B cell (primary cell): Measurements from ENCODE around the gene NDST1. TPM values are rescaled to one million over a fixed set of nuclear protein-coding genes. Genes with fewer than 3 reads are reported as not detected.

Experiments used
- ATAC-seq: fragments of 200-7000 bp; cut with Tn5 transposase; one replicate; pipeline ENCODE4 v1.10.0; 2021; ENCODE audit warnings: low read depth, mild to moderate bottlenecking, moderate number of reproducible peaks, moderate library complexity
- CTCF ChIA-PET: fragments of 350-600 bp; sonication (Branson Sonifier 250); formaldehyde crosslinking; loops from one replicate; lab custom pipeline; 2021; ENCODE audit warnings: antibody characterized with exemption, inconsistent platforms; lab: Charles Lee
- POLR2A ChIA-PET: fragments of 350-600 bp; sonication (Branson Sonifier 250); formaldehyde crosslinking; loops from one replicate; lab custom pipeline; 2021; ENCODE audit warnings: antibody characterized with exemption; lab: Charles Lee
- DNase-seq: peaks from one replicate; pipeline ENCODE4 v3.0.0; 2013
- H2AFZ ChIP-seq: 2 replicates; pipeline ENCODE4 v1.6.1; 2012; ENCODE audit warnings: mild to moderate bottlenecking, low read depth, low read length; ENCODE audit not compliant: insufficient read depth, poor library complexity, severe bottlenecking
- H3K27ac ChIP-seq, 2 donors: 1 replicate in 1 of 2; 2 replicates in 1 of 2; pipeline ENCODE4 v1.5.1; 2012 to 2013; ENCODE audit warnings: low read length in 2 of 2, mild to moderate bottlenecking in 2 of 2, moderate library complexity in 1 of 2
- H3K27me3 ChIP-seq, 4 experiments: fragments of 200-600 bp in 1 of 4; sonication (generic) in 1 of 4; replicated peaks in 1 of 4; 1 replicate in 2 of 4; 2 replicates in 2 of 4; pipeline versions ENCODE4 v1.6.1 to v1.7.0; 2013 to 2016; ENCODE audit warnings: low read length in 3 of 4, mild to moderate bottlenecking in 2 of 4, mixed read lengths in 1 of 4, moderate library complexity in 1 of 4; ENCODE audit not compliant: insufficient read depth in 4 of 4, control insufficient read depth in 3 of 4; ENCODE audit errors: control extremely low read depth in 1 of 4
- H3K36me3 ChIP-seq, 2 experiments: replicated peaks in 1 of 2; 1 replicate in 1 of 2; 2 replicates in 1 of 2; pipeline versions ENCODE4 v1.6.1 to v1.7.1; 2013; ENCODE audit warnings: low read length in 1 of 2; ENCODE audit not compliant: insufficient read depth in 2 of 2, control insufficient read depth in 1 of 2; ENCODE audit errors: control extremely low read depth in 1 of 2, extremely low read depth in 1 of 2
- H3K4me1 ChIP-seq, 2 donors: fragments of 200-600 bp in 1 of 2; sonication (generic) in 1 of 2; 1 replicate in 1 of 2; 2 replicates in 1 of 2; pipeline versions ENCODE4 v1.5.1 to v1.6.1; 2013 to 2017; ENCODE audit warnings: low read length in 2 of 2; ENCODE audit not compliant: control insufficient read depth in 2 of 2, insufficient read depth in 2 of 2
- H3K4me2 ChIP-seq: replicated peaks from 2 replicates; pipeline ENCODE3; 2012; ENCODE audit warnings: mild to moderate bottlenecking, low read depth, low read length; ENCODE audit not compliant: poor library complexity, severe bottlenecking
- H3K4me3 ChIP-seq, 5 experiments: fragments of 200-600 bp in 1 of 5; sonication (generic) in 1 of 5; 1 replicate in 3 of 5; 2 replicates in 2 of 5; pipeline versions ENCODE4 v1.5.1 to v1.7.0; 2011 to 2016; ENCODE audit warnings: low read length in 4 of 5, mild to moderate bottlenecking in 4 of 5, low read depth in 2 of 5, control low read depth in 1 of 5, moderate library complexity in 1 of 5; ENCODE audit not compliant: insufficient read depth in 1 of 5; ENCODE audit errors: control extremely low read depth in 1 of 5, extremely low read depth in 1 of 5
- H3K79me2 ChIP-seq: fragments of 200-600 bp; sonication (generic); one replicate; pipeline ENCODE4 v1.6.0; 2016; ENCODE audit warnings: low read length; ENCODE audit not compliant: control insufficient read depth, insufficient read depth
- H3K9ac ChIP-seq: fragments of 200-600 bp; sonication (generic); 2 replicates; pipeline ENCODE4 v1.6.1; 2017; ENCODE audit warnings: mild to moderate bottlenecking, low read length, moderate library complexity
- H3K9me3 ChIP-seq, 3 donors: one replicate each; pipeline versions ENCODE4 v1.6.1 to v1.7.1; 2013; ENCODE audit warnings: low read length in 2 of 3; ENCODE audit not compliant: control insufficient read depth in 2 of 3, insufficient read depth in 1 of 3; ENCODE audit errors: control extremely low read depth in 1 of 3
- H4K20me1 ChIP-seq: 2 replicates; pipeline ENCODE4 v1.6.0; 2012; ENCODE audit warnings: mild to moderate bottlenecking, low read length; ENCODE audit not compliant: insufficient read depth, control insufficient read depth, poor library complexity, severe bottlenecking
- H3K27ac Mint-ChIP-seq: one replicate; pipeline ENCODE4 v1.8.0; 2021; ENCODE audit warnings: mixed read lengths
- H3K27me3 Mint-ChIP-seq: one replicate; pipeline ENCODE4 v1.8.0; 2021; ENCODE audit warnings: mixed read lengths
- H3K4me1 Mint-ChIP-seq: one replicate; pipeline ENCODE4 v1.8.0; 2021; ENCODE audit warnings: mixed read lengths
- H3K4me3 Mint-ChIP-seq: one replicate; pipeline ENCODE4 v1.8.0; 2021; ENCODE audit warnings: mixed read lengths
- H3K9me3 Mint-ChIP-seq: one replicate; pipeline ENCODE4 v1.8.0; 2022; ENCODE audit warnings: mixed read lengths; ENCODE audit not compliant: insufficient read depth
- CTCF ChIP-seq: fragments of 200-600 bp; IDR thresholded peaks from one replicate; pipeline ENCODE4 v1.8.0; 2022; ENCODE audit warnings: antibody characterized with exemption, mild to moderate bottlenecking
- EZH2 ChIP-seq: IDR thresholded peaks from 2 replicates; pipeline ENCODE4 v1.6.1; 2012; ENCODE audit warnings: borderline replicate concordance, low read depth, mild to moderate bottlenecking, moderate library complexity, low read length; ENCODE audit not compliant: insufficient read depth, poor library complexity, severe bottlenecking
- WGBS: methylation state at CpG from one replicate; pipeline ENCODE4 v1.1.5; 2013; ENCODE audit warnings: missing lambda C conversion rate; ENCODE audit not compliant: insufficient coverage; 5-methylcytosine and 5-hydroxymethylcytosine counted together
- intact Hi-C: fragments of 100-400 bp; cut with micrococcal nuclease; formaldehyde crosslinking; loops from one replicate; pipeline ENCODE4 v1.10.0; 2022
- polyA plus RNA-seq: library from polyadenylated mRNA; depleted of rRNA; stranded (reverse); fragments of >200 nt; gene quantifications from 2 replicates; pipeline ENCODE4 v1.2.3, GENCODE V29; 2012
- total RNA-seq, 2 donors: library from RNA; stranded (reverse); fragments of 120-200 nt in 1 of 2; gene quantifications; 1 replicate in 1 of 2; 2 replicates in 1 of 2; pipeline versions ENCODE4 v1.2.3 to v1.2.4, GENCODE V29; 2013 to 2022

The NDST1 gene
- total and polyA plus RNA-seq, 2 donors (not counting 1 experiment from before 2014, with no cell fraction given): 4.3 to 7.0 TPM

GRCh38 chr5:150508277-150508640 is 328 bp downstream of the NDST1 start:
- intact Hi-C loops: no loop called here
- Histone ChIP-seq H3K27me3 (no peaks in the 10 kb centered on the region), H3K36me3 (no peaks in the 10 kb centered on the region), H2AFZ (no peak overlapping the region), H3K4me1 (no peaks in the 10 kb centered on the region), H3K4me2 (no peak overlapping the region), H3K4me3 (no peak overlapping the region), H3K9me3 (no peaks in the 10 kb centered on the region), H3K9ac (no peak overlapping the region), H3K27ac (no peak overlapping the region), H4K20me1 (no peaks in the 10 kb centered on the region), H3K79me2 (peaks cover 20% of the 10 kb centered on the region)
- Mint-ChIP-seq H3K4me3 (no peak overlapping the region), H3K4me1 (no peaks in the 10 kb centered on the region), H3K27ac (no peak overlapping the region), H3K27me3 (no peaks in the 10 kb centered on the region), H3K9me3 (no peaks in the 10 kb centered on the region)
- ChIA-PET POLR2A (no interaction called here), CTCF (no interaction called here)
- 66% methylated on average over 2 of the region's 2 CpGs for WGBS
- TF ChIP-seq CTCF (no peak), EZH2 (no peak)
- ATAC-seq (no peak), DNase-seq (no peak)

GRCh38 chr5:150508828-150509227 is 897 bp downstream of the NDST1 start:
- H3K27ac ChIP-seq: no peak overlapping the region
- H3K36me3 ChIP-seq: no peaks in the 10 kb centered on the region
- H3K9me3 Mint-ChIP-seq: no peaks in the 10 kb centered on the region
- no peaks in the 10 kb centered on the region for H4K20me1 ChIP-seq
- no peaks in the 10 kb centered on the region for H3K4me1 Mint-ChIP-seq
- H3K9me3 ChIP-seq: no peaks in the 10 kb centered on the region
- no peak overlapping the region for H3K4me3 ChIP-seq
- peaks cover 20% of the 10 kb centered on the region for H3K79me2 ChIP-seq
- ChIA-PET POLR2A (no interaction called here), CTCF (no interaction called here)
- intact Hi-C loops: no loop called here
- H3K9ac ChIP-seq: no peak overlapping the region
- H3K27me3 Mint-ChIP-seq: no peaks in the 10 kb centered on the region
- 78% methylated on average over 4 of the region's 4 CpGs for WGBS
- no peak overlapping the region for H3K4me3 Mint-ChIP-seq
- ATAC-seq (no peak), DNase-seq (no peak)
- no peak overlapping the region for H3K4me2 ChIP-seq
- H2AFZ ChIP-seq: no peak overlapping the region
- H3K27me3 ChIP-seq: no peaks in the 10 kb centered on the region
- H3K4me1 ChIP-seq: no peaks in the 10 kb centered on the region
- no peak overlapping the region for H3K27ac Mint-ChIP-seq
- TF ChIP-seq EZH2 (no peak), CTCF (no peak)
